RCC 7860 (cell line): ENCODE measurements around the gene LIAS.
"Not testable (repeated sequence)": the region's sequence is repeated elsewhere in the genome, so short reads cannot be mapped to it uniquely, and the experiment has no call there.

Experiments
- DNase-seq: peaks from one replicate; pipeline ENCODE4 v3.0.0-alpha.2; 2015; ENCODE audit warnings: low spot score
- FAIRE-seq: peaks from 2 replicates; lab custom pipeline; 2012; peaks lifted over from hg19 to GRCh38; lab: Jason Lieb, UNC

LIAS gene

GRCh38 chr4:39495446-39496213, 36.8 kb downstream of the LIAS start:
- FAIRE-seq (no peak), DNase-seq (no peak)

- FAIRE-seq: no peak
- DNase-seq: no peak
These were observed 39.3 kb downstream of the LIAS start for GRCh38 chr4:39497909-39498726.

- no peak for FAIRE-seq
- no peak for DNase-seq
These were observed 39.8 kb downstream of the LIAS start for GRCh38 chr4:39498727-39499020.

GRCh38 chr4:39502019-39502663, 43.3 kb downstream of the LIAS start:
- peak; percentile 73 for FAIRE-seq
- peak; percentile 27 for DNase-seq

GRCh38 chr4:39502664-39503035, 43.8 kb downstream of the LIAS start:
- not testable (repeated sequence) for FAIRE-seq, DNase-seq

- FAIRE-seq: no peak
- no peak for DNase-seq
These were observed 45.7 kb downstream of the LIAS start for GRCh38 chr4:39504538-39504937.

GRCh38 chr4:39505581-39505980, 46.7 kb downstream of the LIAS start:
- no peak for DNase-seq

GRCh38 chr4:39510348-39510929, 51.6 kb downstream of the LIAS start:
- DNase-seq (no peak), FAIRE-seq (no peak)

More at GRCh38 chr4:39505581-39505980, 46.7 kb downstream of the LIAS start:
- peak; percentile 20 for FAIRE-seq

GRCh38 chr4:39514266-39514665, 55.4 kb downstream of the LIAS start:
- not testable (repeated sequence) for DNase-seq, FAIRE-seq

- peak; percentile 70 for DNase-seq
- FAIRE-seq: peak; percentile 89
These were observed 56.1 kb downstream of the LIAS start for GRCh38 chr4:39514888-39515401.

- FAIRE-seq, DNase-seq: not testable (repeated sequence)
These were observed 57.0 kb downstream of the LIAS start for GRCh38 chr4:39515669-39516401.

- DNase-seq (no peak), FAIRE-seq (no peak)
These were observed 57.6 kb downstream of the LIAS start for GRCh38 chr4:39516407-39516966.

- DNase-seq (no peak), FAIRE-seq (no peak)
These were observed 59.6 kb downstream of the LIAS start for GRCh38 chr4:39518484-39518883.

GRCh38 chr4:39521253-39521919, 62.5 kb downstream of the LIAS start:
- DNase-seq (no peak), FAIRE-seq (peak; percentile 11)

GRCh38 chr4:39522068-39522467, 63.2 kb downstream of the LIAS start:
- DNase-seq (no peak), FAIRE-seq (no peak)

- DNase-seq (no peak), FAIRE-seq (no peak)
These were observed 65.5 kb downstream of the LIAS start for GRCh38 chr4:39524161-39524957.

- DNase-seq: no peak
- FAIRE-seq: no peak
These were observed 67.2 kb downstream of the LIAS start for GRCh38 chr4:39525822-39526690.
